GM12891 (cell line): ENCODE data around the gene SURF4.

Experiments
- POLR2A ChIP-seq: IDR thresholded peaks from 2 replicates; pipeline ENCODE4 v1.6.1; 2011; ENCODE audit warnings: low read depth, low read length, control low read depth
- SPI1 ChIP-seq: IDR thresholded peaks from 2 replicates; pipeline ENCODE4 v1.6.1; 2011; ENCODE audit warnings: low read depth, low read length, control low read depth

DNA sequence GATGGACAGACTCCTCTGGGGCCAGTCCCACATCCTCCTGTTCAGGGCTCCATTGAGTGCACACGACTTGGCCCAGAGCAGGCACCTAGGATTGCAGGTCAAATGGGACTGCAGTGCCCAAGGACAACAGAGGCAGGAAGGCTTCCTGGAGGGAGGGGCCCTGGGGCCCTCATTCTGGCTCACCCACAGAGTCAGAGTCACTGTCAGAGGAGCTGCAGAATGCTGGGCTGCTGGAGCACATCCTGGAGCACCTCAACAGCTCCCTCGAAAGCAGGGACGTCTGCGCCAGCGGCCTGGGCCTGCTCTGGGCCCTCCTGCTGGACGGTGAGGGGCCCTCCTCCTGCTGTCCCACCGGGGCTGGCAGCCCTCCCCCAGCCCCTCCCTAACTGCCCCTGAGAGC, 26.8 kb upstream of the SURF4 start:
- TF ChIP-seq POLR2A (no peak), SPI1 (no peak)
